A673 (cell line): ENCODE data around the gene ZNF324B. TPM values are rescaled to one million over a fixed set of nuclear protein-coding genes. Genes with fewer than 3 reads are reported as not detected.
A peak's percentile ranks its signal among the peaks of the same experiment; 100 is the strongest.

Source experiments
- BruUV-seq: library from RNA; stranded (reverse); fragments of 400-500 nt; replicated peaks from 2 replicates; lab custom pipeline; 2021; lab: Mats Ljungman, UMichigan
- CTCF ChIA-PET: fragments of 300-600 bp; sonication (Branson Sonifier 250); formaldehyde crosslinking; loops from one replicate; lab custom pipeline; 2022; ENCODE audit warnings: antibody characterized with exemption; lab: Charles Lee
- POLR2A ChIA-PET: fragments of 300-600 bp; sonication (Branson Sonifier 250); formaldehyde crosslinking; loops from one replicate; lab custom pipeline; 2022; ENCODE audit warnings: antibody characterized with exemption; ENCODE audit not compliant: low non-redundant PET; lab: Charles Lee
- DNase-seq: peaks from one replicate; pipeline ENCODE4 v3.0.0-alpha.2; 2015; ENCODE audit warnings: low spot score
- H3K27ac ChIP-seq: fragments of 200-600 bp; sonication (generic); 2 replicates; pipeline ENCODE4 v1.5.1; 2016; ENCODE audit warnings: mixed run types, low read depth, mild to moderate bottlenecking, mixed read lengths, antibody characterized with exemption, low read length; ENCODE audit not compliant: poor library complexity, severe bottlenecking
- H3K27me3 ChIP-seq: fragments of 200-600 bp; sonication (generic); replicated peaks from 2 replicates; pipeline ENCODE4 v1.6.1; 2017; ENCODE audit warnings: mixed run types, low read depth, mild to moderate bottlenecking, mixed read lengths, antibody characterized with exemption, low read length; ENCODE audit not compliant: insufficient read depth, poor library complexity
- H3K36me3 ChIP-seq: fragments of 200-600 bp; sonication (generic); 2 replicates; pipeline ENCODE4 v1.6.1; 2016; ENCODE audit warnings: mixed run types, mild to moderate bottlenecking, mixed read lengths, antibody characterized with exemption, low read length; ENCODE audit not compliant: insufficient read depth, poor library complexity, severe bottlenecking
- H3K4me1 ChIP-seq: fragments of 200-600 bp; sonication (generic); 2 replicates; pipeline ENCODE4 v1.6.1; 2017; ENCODE audit warnings: mixed run types, mild to moderate bottlenecking, mixed read lengths, antibody characterized with exemption, low read length; ENCODE audit not compliant: insufficient read depth, poor library complexity, severe bottlenecking
- H3K4me3 ChIP-seq: fragments of 200-600 bp; sonication (generic); 2 replicates; pipeline ENCODE4 v1.5.1; 2016; ENCODE audit warnings: low read depth, mixed run types, mild to moderate bottlenecking, mixed read lengths, low read length; ENCODE audit not compliant: poor library complexity, severe bottlenecking
- H3K9me3 ChIP-seq: fragments of 200-600 bp; sonication (generic); 2 replicates; pipeline ENCODE4 v1.6.1; 2016; ENCODE audit warnings: mixed run types, low read depth, mild to moderate bottlenecking, mixed read lengths, antibody characterized with exemption, low read length; ENCODE audit not compliant: poor library complexity, severe bottlenecking
- CTCF ChIP-seq: fragments of 300-800, 200-600 bp; sonication (generic); conservative IDR thresholded peaks from 2 replicates; pipeline ENCODE4 v1.5.1; 2017; ENCODE audit warnings: low read depth, mild to moderate bottlenecking, antibody characterized with exemption, low read length, moderate library complexity, mixed read lengths
- EZH2 ChIP-seq: fragments of 200-600 bp; sonication (generic); IDR thresholded peaks from 2 replicates; pipeline ENCODE4 v1.6.1; 2017; ENCODE audit warnings: borderline replicate concordance, low read depth, mild to moderate bottlenecking, mixed read lengths, antibody characterized with exemption, low read length; ENCODE audit not compliant: poor library complexity, severe bottlenecking
- intact Hi-C: fragments of 100-400 bp; cut with micrococcal nuclease; formaldehyde crosslinking; loops from one replicate; pipeline ENCODE4 v1.10.0; 2022; ENCODE audit not compliant: unreplicated experiment
- total RNA-seq: library from RNA; stranded (reverse); gene quantifications from 2 replicates; pipeline ENCODE4 v1.2.3, GENCODE V29; 2021

Gene ZNF324B
- total RNA-seq, 1 experiment from 2014 or later: 6.8 TPM

GRCh38 chr19:58450856-58451357 is 515 bp upstream of the ZNF324B start:
- peak; percentile 21 for DNase-seq
- Histone ChIP-seq H3K9me3 (no peaks in the 10 kb centered on the region), H3K4me1 (no peaks in the 10 kb centered on the region), H3K27ac (no peak overlapping the region), H3K4me3 (peak overlapping the region; percentile 81), H3K36me3 (no peaks in the 10 kb centered on the region), H3K27me3 (no peaks in the 10 kb centered on the region)
- TF ChIP-seq EZH2: no peak
- TF ChIP-seq CTCF: no peak
- ChIA-PET CTCF (no interaction called here), POLR2A (interaction anchor here (0.6 kb wide), 1 partner anchor 10 kb away, joined by 3 read pairs; no protein-coding TSS in a partner anchor)
- no TSS peak for BruUV-seq
- intact Hi-C loops: loop anchor here (1.0 kb wide), 1 partner anchor 11 kb away; the partner anchor contains the start of gene ZNF132

- DNase-seq: no peak
- no peak for TF ChIP-seq CTCF
- TF ChIP-seq EZH2: no peak
- no peaks in the 10 kb centered on the region for H3K36me3 ChIP-seq
- no peaks in the 10 kb centered on the region for H3K4me1 ChIP-seq
- H3K9me3 ChIP-seq: no peaks in the 10 kb centered on the region
- no peak overlapping the region for H3K27ac ChIP-seq
- intact Hi-C loops: no loop called here
- ChIA-PET POLR2A (no interaction called here), CTCF (no interaction called here)
- BruUV-seq: no TSS peak
- H3K4me3 ChIP-seq: no peak overlapping the region
- no peaks in the 10 kb centered on the region for H3K27me3 ChIP-seq
Observed at GRCh38 chr19:58453743-58454142, 2.3 kb downstream of the ZNF324B start.

- CTCF ChIA-PET: no interaction called here
Observed at GRCh38 chr19:58455306-58455705, 3.9 kb downstream of the ZNF324B start.

More at GRCh38 chr19:58455306-58455705, 3.9 kb downstream of the ZNF324B start:
- Histone ChIP-seq H3K36me3 (no peaks in the 10 kb centered on the region), H3K27ac (no peak overlapping the region), H3K9me3 (no peaks in the 10 kb centered on the region), H3K4me1 (no peaks in the 10 kb centered on the region), H3K27me3 (no peaks in the 10 kb centered on the region), H3K4me3 (no peak overlapping the region)
- TF ChIP-seq CTCF (no peak), EZH2 (no peak)
- intact Hi-C loops: no loop called here
- no TSS peak for BruUV-seq
- DNase-seq: no peak
- POLR2A ChIA-PET: no interaction called here
